GM10248 (cell line): Measurements from ENCODE around the gene PDE10A.

Experiments used
- CTCF ChIA-PET: fragments of 300-600 bp; sonication (Branson Sonifier 250); formaldehyde crosslinking; extraction: SDS; loops from one replicate; lab custom pipeline; 2021; ENCODE audit warnings: antibody characterized with exemption; lab: Yijun Ruan, JAX
- POLR2A ChIA-PET: fragments of 350-650 bp; sonication (Branson Sonifier 250); formaldehyde crosslinking; extraction: SDS; loops from one replicate; lab custom pipeline; 2020; ENCODE audit warnings: antibody characterized with exemption; lab: Yijun Ruan, JAX
- DNase-seq: peaks from one replicate; pipeline ENCODE4 v3.0.0; 2012; ENCODE audit errors: extremely low spot score
- TF ChIP-seq, protein P1 (sequence below): IDR thresholded peaks from 2 replicates; pipeline ENCODE4 v1.5.1; 2012; ENCODE audit warnings: mild to moderate bottlenecking, low read depth; ENCODE audit errors: extremely low read depth, missing control alignments, control extremely low read depth

PDE10A gene

DNA sequence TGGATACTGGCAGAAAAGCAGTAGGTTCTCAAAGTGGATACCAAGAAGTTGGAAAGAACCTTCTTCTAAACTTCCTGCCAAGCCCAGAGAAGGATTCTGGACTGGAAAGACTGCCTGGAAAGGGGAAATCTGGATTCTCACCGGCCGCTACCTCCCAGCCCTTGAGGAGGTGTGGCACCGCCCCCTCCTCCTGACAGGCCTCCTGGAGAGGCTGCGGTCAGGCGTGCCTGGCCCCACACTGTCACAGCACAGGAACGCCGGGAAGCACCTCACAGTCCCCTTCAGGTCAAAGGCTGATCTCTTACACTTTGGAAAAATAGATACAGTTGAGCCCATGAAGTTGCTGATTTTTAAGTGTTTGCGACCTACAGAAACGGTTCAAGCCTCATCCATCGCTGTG lies 16.3 kb upstream of the PDE10A start:
- TF ChIP-seq, protein P1, sequence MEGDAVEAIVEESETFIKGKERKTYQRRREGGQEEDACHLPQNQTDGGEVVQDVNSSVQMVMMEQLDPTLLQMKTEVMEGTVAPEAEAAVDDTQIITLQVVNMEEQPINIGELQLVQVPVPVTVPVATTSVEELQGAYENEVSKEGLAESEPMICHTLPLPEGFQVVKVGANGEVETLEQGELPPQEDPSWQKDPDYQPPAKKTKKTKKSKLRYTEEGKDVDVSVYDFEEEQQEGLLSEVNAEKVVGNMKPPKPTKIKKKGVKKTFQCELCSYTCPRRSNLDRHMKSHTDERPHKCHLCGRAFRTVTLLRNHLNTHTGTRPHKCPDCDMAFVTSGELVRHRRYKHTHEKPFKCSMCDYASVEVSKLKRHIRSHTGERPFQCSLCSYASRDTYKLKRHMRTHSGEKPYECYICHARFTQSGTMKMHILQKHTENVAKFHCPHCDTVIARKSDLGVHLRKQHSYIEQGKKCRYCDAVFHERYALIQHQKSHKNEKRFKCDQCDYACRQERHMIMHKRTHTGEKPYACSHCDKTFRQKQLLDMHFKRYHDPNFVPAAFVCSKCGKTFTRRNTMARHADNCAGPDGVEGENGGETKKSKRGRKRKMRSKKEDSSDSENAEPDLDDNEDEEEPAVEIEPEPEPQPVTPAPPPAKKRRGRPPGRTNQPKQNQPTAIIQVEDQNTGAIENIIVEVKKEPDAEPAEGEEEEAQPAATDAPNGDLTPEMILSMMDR = no peak
- POLR2A ChIA-PET = no interaction called here
- no peak for DNase-seq
- CTCF ChIA-PET = no interaction called here

DNA sequence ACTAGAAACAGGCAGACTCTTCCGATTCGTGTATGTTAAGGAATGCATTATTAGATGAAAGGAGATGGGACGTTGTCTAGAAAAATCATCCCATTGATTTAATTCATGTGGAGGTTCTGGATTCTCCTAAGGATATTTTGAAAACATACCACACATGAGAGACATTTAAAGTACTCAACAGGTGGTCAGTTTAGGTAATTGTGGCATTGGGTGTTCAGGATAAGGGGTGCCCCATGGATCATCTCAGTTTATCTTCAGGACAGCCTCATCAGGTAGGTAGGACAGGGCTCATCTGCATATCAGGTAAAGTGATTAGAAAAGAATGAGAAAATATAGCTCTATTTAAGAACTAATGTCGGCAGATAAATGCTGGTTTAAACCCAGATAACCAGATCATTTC lies 15.9 kb upstream of the PDE10A start:
- ChIA-PET CTCF (no interaction called here), POLR2A (no interaction called here)
- TF ChIP-seq, protein P1 = no peak
- no peak for DNase-seq

DNA sequence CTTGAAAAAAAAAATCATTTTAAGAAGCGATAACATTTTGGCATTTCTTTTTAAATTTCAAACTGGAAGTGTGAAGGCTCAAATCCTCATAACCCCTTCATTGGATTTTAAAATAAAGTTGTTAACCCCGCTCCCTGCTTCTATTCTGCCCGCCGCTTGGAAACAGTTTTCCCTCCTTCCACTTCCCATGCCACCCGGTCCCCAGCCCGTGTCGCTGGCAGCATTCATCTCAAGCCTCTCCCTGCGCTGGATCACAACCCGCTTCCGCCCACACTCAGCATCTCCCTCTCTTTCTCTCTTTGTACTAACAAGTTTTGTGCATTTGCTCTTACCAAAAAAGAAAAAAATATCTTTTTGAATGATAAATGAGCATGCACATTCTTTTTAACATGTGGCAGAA lies 15.4 kb upstream of the PDE10A start:
- ChIA-PET CTCF (no interaction called here), POLR2A (no interaction called here)
- TF ChIP-seq, protein P1 = no peak
- no peak for DNase-seq

DNA sequence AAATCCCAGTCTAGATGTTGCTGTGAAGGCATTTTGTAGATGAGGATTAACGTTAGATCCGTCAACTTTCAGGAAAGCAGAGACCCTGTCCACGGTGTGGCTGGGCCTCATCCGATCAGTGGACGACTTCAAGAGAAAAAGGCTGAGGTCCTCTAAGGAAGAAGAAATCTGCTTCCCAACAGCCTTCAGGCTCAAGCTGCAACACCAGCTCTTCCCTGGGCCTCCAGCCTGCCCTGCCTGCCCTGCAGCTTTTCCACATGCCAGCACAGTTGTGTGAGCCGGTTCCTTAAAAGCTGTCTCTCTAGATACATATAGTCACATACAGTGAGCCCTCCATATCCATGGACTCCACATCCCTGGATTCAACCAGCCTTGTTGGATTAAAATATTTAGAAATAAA lies 14.1 kb upstream of the PDE10A start:
- ChIA-PET CTCF (interaction anchor here (1.7 kb wide), 1 partner anchor 11 kb away, joined by 4 read pairs; no protein-coding TSS in a partner anchor), POLR2A (no interaction called here)
- TF ChIP-seq, protein P1 = no peak
- DNase-seq = no peak

DNA sequence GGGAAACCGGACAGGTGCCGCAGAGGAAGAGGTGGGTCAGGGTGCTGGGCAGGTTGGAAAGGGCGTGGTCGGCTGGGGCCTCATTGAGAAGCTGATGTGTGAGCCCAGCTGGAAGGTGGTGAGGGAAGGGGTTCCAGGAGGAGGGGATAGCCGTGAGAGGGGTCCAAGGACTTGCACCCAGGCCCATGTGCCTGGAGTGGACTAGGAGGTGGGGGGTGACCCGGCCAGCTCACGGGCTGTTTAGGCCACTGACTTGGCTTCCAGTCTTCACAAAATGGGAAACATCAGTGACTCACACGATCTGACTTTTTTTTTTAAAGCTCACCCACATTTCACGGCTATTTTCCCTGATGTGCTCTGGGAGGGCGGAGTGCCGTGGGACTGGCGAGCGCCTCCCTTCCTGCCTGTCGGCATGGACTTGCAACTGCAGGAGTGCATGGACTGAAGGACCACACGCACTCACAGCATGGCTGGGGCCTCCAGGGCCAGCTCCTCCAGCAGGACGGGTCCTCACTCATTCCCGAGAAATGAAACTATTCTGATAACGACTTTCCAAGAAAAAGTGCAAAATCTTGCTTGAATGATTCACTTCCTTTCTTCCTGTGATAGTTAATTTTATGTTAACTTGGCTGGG lies 13.5 kb upstream of the PDE10A start:
- TF ChIP-seq, protein P1 = no peak

DNA sequence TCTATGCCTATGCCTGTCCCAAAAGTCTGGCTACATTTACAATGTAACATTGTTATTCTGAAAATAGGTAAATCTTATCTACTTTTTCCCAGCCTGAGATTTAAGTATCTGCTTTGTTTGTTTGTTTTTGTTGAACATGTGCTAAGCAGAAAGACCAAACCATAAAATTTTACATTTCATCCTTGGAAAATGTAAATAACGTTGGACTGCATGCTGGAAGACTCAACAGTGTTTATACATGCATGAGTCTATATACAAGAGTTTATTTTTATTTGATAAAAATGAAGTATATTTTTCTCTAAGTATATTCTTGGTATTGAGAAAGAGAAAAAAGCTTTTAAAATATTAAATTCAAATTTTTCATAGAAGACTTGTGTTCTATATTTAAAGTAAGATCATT lies 12.1 kb upstream of the PDE10A start:
- ChIA-PET CTCF (no interaction called here), POLR2A (no interaction called here)
- no peak for DNase-seq
- TF ChIP-seq, protein P1 = no peak

More for the DNA sequence above, 13.5 kb upstream of the PDE10A start:
- ChIA-PET CTCF (interaction anchor here (1.7 kb wide), 1 partner anchor 11 kb away, joined by 4 read pairs; no protein-coding TSS in a partner anchor), POLR2A (no interaction called here)
- DNase-seq = no peak
